LNCAP (cell line): ENCODE results near the gene QPCT.

Experiments
- TF ChIP-seq, protein P1 (sequence below): fragments of 450-650 bp; IDR thresholded peaks from 2 replicates; pipeline ENCODE4 v1.5.1; 2017; ENCODE audit warnings: mild to moderate bottlenecking

The QPCT gene

DNA sequence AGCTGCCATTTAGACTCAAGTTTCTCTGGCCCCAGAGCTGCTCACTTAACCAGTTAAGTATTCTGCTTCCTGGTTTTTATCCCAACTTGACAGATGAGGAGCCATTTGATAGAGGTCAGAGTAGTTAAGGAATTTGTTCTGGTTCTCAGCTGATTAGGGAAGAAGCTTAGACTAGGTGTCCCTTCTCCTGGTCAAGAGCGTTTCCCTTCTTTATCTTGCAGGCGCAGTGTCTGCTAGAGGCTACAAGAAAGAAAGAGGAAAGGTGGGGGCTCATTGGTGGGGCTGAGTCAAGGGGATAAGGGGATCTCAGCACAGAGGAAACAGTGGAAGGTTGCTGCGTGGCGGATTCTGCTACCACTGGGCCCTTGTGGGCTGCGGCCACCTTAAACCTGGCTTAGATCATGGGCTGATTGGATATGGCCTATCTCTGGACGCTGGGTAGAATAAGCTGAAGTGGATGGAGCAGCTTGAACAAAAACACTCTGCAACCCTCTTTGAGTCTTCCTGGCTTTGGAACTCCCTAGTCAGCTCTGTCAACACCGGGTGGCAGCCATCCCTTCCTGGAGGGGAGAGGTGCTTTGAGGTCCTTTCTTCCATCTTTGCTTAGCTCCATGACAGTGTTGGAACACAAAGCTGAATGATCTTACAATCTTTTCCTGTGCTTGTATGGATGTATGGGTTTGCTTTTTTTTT is 70.8 kb downstream of the QPCT start:
- TF ChIP-seq, protein P1, sequence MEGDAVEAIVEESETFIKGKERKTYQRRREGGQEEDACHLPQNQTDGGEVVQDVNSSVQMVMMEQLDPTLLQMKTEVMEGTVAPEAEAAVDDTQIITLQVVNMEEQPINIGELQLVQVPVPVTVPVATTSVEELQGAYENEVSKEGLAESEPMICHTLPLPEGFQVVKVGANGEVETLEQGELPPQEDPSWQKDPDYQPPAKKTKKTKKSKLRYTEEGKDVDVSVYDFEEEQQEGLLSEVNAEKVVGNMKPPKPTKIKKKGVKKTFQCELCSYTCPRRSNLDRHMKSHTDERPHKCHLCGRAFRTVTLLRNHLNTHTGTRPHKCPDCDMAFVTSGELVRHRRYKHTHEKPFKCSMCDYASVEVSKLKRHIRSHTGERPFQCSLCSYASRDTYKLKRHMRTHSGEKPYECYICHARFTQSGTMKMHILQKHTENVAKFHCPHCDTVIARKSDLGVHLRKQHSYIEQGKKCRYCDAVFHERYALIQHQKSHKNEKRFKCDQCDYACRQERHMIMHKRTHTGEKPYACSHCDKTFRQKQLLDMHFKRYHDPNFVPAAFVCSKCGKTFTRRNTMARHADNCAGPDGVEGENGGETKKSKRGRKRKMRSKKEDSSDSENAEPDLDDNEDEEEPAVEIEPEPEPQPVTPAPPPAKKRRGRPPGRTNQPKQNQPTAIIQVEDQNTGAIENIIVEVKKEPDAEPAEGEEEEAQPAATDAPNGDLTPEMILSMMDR = no peak

DNA sequence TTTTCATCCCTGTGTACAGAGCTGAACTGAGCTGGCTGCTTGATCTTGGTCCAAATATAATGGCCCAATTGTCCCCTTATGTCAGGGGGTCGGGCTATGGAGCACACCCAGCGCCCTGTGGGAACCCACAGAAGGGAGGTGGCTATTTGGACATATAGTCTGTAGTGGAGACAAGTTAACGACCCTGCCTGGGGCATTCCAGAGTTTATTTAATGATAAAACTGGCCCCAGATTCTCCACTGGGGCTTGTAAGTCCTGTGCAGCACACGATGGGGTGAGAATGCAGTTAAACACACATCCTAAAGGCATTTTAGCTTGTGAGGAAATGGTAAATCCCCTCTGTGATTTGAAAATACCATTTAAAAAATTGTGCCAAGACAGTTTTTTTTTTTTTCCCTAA is 72.9 kb downstream of the QPCT start:
- TF ChIP-seq, protein P1 = no peak

DNA sequence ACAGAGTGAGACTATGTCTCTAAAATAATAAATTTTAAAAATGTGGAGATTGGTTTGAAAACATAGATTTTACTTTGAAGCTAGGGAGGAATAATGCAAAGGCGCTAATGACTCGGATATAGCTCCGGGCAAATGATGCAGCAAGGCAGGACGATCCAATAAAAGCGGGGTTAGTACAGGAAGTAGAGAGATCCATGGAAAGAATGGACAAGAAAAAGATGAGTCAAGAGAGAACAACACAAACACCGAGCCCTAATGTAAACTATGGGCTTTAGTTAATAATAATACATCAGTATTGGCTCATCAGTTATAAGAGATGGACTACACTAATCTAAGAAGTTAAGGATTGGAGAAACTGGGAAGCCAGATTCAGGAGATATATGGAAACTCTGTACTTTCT is 74.5 kb downstream of the QPCT start:
- TF ChIP-seq, protein P1 = no peak

GRCh38 chr2:37421686-37422085 is 77.3 kb downstream of the QPCT start:
- TF ChIP-seq, protein P1 = no peak

DNA sequence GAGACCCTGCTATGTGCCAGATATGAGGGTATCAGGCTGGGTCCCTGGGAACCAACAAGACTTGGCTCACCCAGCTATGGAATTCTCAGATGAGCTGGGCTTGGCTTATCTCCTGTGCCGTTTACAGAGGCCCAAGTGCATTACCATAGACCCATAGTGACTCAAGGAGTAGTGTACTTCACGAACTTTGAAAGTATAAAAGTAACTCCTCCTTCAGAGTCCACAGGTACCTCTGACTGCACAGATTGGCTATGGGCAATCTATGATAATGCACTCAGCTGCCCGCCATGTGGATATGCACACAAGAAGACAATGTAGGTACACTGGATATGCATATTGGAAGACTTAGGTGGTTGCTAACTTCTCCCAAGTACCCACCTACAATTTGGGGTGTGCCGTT is 78.4 kb downstream of the QPCT start:
- TF ChIP-seq, protein P1 = no peak
